ENCODE measurements around the gene FMN1.

DNA sequence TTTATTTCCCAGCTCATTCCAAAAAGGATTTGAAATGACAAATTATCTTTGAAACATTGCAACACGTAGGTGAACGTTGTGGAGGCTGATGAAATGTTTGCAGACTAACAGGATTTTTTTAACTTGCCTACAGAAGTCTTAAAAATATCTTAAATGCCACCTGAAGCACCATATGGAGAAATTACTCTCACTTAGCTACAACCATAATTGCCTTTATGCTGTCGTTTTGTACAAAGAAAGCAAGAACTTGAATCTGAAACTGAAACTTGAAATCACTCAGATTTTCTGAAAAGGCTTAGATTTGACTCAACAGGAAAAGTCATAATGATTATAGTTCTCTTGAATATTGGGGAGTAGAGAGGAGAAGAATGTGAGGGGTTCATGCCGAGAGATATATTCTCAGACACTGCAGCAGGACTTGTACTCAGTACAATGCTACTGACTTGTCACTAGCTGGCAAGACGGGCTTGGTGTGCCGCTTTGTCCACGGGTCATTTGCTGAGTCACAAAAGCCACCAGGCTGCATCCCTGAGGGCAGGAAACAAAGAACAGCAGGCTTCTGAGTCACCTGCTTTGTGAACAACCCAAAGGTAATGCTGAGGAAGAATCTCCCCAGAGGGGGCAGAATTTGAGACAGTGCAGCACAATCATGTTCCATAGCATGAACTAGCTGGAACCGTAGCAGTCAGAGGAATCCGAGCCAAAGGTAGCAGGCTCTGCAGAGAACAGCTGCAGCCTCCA lies 7.1 kb upstream of the FMN1 start:
- TF ChIP-seq, protein P1, sequence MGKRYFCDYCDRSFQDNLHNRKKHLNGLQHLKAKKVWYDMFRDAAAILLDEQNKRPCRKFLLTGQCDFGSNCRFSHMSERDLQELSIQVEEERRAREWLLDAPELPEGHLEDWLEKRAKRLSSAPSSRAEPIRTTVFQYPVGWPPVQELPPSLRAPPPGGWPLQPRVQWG (CRISPR knock-in tag; IDR thresholded peaks at IDR 0.05; ENCODE audit: borderline replicate concordance, low read depth) = no peak
- TF ChIP-seq BHLHE40 (IDR thresholded peaks at IDR 0.05; ENCODE audit: low read length) (0 out of 2 replicates have a peak, but pooled peaks have one; percentile 48), CC2D1A (CRISPR knock-in tag; IDR thresholded peaks at IDR 0.05) (no peak)

Data from HepG2 (cell line).